Measurements from ENCODE around the gene RAN. TPM values are rescaled to one million over a fixed set of nuclear protein-coding genes. Genes with fewer than 3 reads are reported as not detected.

The RAN gene
- total and polyA plus RNA-seq, 9 of the 15 experiments (the other 6 are each of a cell fraction or from before 2014, with no cell fraction given): 1,687 to 3,820 (median 2,300) TPM

GRCh38 chr12:130838284-130838950 lies 33.4 kb upstream of the RAN start (continued):
- TF ChIP-seq CCNT2 (IDR thresholded peaks at IDR 0.05; ENCODE audit: borderline replicate concordance, extremely low read depth, insufficient read length, low read depth, low read length): no peak
- no peak for TF ChIP-seq KLF10 (CRISPR knock-in tag; IDR thresholded peaks at IDR 0.05)
- TF ChIP-seq, protein P1, sequence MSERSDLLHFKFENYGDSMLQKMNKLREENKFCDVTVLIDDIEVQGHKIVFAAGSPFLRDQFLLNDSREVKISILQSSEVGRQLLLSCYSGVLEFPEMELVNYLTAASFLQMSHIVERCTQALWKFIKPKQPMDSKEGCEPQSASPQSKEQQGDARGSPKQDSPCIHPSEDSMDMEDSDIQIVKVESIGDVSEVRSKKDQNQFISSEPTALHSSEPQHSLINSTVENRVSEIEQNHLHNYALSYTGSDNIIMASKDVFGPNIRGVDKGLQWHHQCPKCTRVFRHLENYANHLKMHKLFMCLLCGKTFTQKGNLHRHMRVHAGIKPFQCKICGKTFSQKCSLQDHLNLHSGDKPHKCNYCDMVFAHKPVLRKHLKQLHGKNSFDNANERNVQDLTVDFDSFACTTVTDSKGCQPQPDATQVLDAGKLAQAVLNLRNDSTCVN (CRISPR knock-in tag; IDR thresholded peaks at IDR 0.05): no peak
- TF ChIP-seq CBX2 (IDR thresholded peaks at IDR 0.05; ENCODE audit: insufficient read depth, low read length, poor library complexity, severe bottlenecking): no peak
- TF ChIP-seq TCF7 (IDR thresholded peaks at IDR 0.05; ENCODE audit: borderline replicate concordance): no peak
- TF ChIP-seq, protein P2, sequence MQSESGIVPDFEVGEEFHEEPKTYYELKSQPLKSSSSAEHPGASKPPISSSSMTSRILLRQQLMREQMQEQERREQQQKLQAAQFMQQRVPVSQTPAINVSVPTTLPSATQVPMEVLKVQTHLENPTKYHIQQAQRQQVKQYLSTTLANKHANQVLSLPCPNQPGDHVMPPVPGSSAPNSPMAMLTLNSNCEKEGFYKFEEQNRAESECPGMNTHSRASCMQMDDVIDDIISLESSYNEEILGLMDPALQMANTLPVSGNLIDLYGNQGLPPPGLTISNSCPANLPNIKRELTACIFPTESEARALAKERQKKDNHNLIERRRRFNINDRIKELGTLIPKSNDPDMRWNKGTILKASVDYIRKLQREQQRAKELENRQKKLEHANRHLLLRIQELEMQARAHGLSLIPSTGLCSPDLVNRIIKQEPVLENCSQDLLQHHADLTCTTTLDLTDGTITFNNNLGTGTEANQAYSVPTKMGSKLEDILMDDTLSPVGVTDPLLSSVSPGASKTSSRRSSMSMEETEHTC (IDR thresholded peaks at IDR 0.05): no peak
- TF ChIP-seq MAZ (CRISPR knock-in tag; conservative IDR thresholded peaks at IDR 0.05 in 1 of 2, IDR thresholded peaks at IDR 0.05 in 1 of 2): no peak; a peak in 1 of 4 replicates
- no peak for TF ChIP-seq TRIM28 (IDR thresholded peaks at IDR 0.05)
- TF ChIP-seq, protein P3, sequence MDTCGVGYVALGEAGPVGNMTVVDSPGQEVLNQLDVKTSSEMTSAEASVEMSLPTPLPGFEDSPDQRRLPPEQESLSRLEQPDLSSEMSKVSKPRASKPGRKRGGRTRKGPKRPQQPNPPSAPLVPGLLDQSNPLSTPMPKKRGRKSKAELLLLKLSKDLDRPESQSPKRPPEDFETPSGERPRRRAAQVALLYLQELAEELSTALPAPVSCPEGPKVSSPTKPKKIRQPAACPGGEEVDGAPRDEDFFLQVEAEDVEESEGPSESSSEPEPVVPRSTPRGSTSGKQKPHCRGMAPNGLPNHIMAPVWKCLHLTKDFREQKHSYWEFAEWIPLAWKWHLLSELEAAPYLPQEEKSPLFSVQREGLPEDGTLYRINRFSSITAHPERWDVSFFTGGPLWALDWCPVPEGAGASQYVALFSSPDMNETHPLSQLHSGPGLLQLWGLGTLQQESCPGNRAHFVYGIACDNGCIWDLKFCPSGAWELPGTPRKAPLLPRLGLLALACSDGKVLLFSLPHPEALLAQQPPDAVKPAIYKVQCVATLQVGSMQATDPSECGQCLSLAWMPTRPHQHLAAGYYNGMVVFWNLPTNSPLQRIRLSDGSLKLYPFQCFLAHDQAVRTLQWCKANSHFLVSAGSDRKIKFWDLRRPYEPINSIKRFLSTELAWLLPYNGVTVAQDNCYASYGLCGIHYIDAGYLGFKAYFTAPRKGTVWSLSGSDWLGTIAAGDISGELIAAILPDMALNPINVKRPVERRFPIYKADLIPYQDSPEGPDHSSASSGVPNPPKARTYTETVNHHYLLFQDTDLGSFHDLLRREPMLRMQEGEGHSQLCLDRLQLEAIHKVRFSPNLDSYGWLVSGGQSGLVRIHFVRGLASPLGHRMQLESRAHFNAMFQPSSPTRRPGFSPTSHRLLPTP (IDR thresholded peaks at IDR 0.05; ENCODE audit: borderline replicate concordance, extremely low read depth, insufficient read length): no peak
- TF ChIP-seq SRSF7 (optimal IDR thresholded peaks at IDR 0.05; ENCODE audit: low read depth, low read length): no peak
- peak; percentile 44; the same call in 1 of the 2 replicates for TF ChIP-seq RBFOX2 (IDR thresholded peaks at IDR 0.05; ENCODE audit: low read depth, low read length)
- no peak for TF ChIP-seq MXI1 (IDR thresholded peaks at IDR 0.05; ENCODE audit: low read depth, low read length)
- TF ChIP-seq SMARCA4 (IDR thresholded peaks at IDR 0.05): no peak
- no peak for TF ChIP-seq TAF7 (tag; IDR thresholded peaks at IDR 0.05)
- no peak for TF ChIP-seq MAFK (IDR thresholded peaks at IDR 0.05; ENCODE audit: low read length)
- TF ChIP-seq XRCC3 (IDR thresholded peaks at IDR 0.05): no peak
- no peak for TF ChIP-seq GATAD2A (IDR thresholded peaks at IDR 0.05)
- TF ChIP-seq SIN3A (IDR thresholded peaks at IDR 0.05; ENCODE audit: borderline replicate concordance in 2 of 2, control insufficient read depth in 1 of 2, low read depth in 2 of 2, low read length in 2 of 2): peak in 1 of 2 experiments; percentile 74; a peak in 2 of 4 replicates
- TF ChIP-seq, protein P4, sequence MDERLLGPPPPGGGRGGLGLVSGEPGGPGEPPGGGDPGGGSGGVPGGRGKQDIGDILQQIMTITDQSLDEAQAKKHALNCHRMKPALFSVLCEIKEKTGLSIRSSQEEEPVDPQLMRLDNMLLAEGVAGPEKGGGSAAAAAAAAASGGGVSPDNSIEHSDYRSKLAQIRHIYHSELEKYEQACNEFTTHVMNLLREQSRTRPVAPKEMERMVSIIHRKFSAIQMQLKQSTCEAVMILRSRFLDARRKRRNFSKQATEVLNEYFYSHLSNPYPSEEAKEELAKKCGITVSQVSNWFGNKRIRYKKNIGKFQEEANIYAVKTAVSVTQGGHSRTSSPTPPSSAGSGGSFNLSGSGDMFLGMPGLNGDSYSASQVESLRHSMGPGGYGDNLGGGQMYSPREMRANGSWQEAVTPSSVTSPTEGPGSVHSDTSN (CRISPR knock-in tag; IDR thresholded peaks at IDR 0.05; ENCODE audit: low read depth): no peak
- TF ChIP-seq, protein P4 (tag; conservative IDR thresholded peaks at IDR 0.05; ENCODE audit: low read depth): no peak

Data from K562 (cell line).